Embryonic facial prominence (tissue), 1 donor: ENCODE results near the gene DRAXIN.

Experiments
- DNase-seq: peaks from one replicate; pipeline ENCODE4 v3.0.0-alpha.2; 2016; ENCODE audit errors: extremely low spot score

The DRAXIN gene

GRCh38 chr1:11764115-11764514 is 72.6 kb downstream of the DRAXIN start:
- DNase-seq: no peak

GRCh38 chr1:11764519-11764918 is 73.0 kb downstream of the DRAXIN start:
- DNase-seq: no peak

GRCh38 chr1:11765661-11766428 is 74.3 kb downstream of the DRAXIN start:
- DNase-seq: no peak

GRCh38 chr1:11766429-11766776 is 74.9 kb downstream of the DRAXIN start:
- no peak for DNase-seq

- DNase-seq: no peak
Measured at GRCh38 chr1:11767922-11768704, 76.6 kb downstream of the DRAXIN start.

GRCh38 chr1:11768821-11769220 is 77.3 kb downstream of the DRAXIN start:
- no peak for DNase-seq

GRCh38 chr1:11769274-11769673 is 77.8 kb downstream of the DRAXIN start:
- no peak for DNase-seq

- DNase-seq: no peak
Measured at GRCh38 chr1:11770011-11770410, 78.5 kb downstream of the DRAXIN start.

- no peak for DNase-seq
Measured at GRCh38 chr1:11771481-11772043, 80.1 kb downstream of the DRAXIN start.

- DNase-seq: no peak
Measured at GRCh38 chr1:11772458-11772857, 80.9 kb downstream of the DRAXIN start.

GRCh38 chr1:11774753-11775152 is 83.2 kb downstream of the DRAXIN start:
- DNase-seq: no peak
